Cardiac fibroblast (primary cell): ENCODE data around the gene SLC16A8.

Experiments used
- DNase-seq, 2 donors: peaks; one replicate each; pipeline versions ENCODE4 v3.0.0 to v3.0.0-alpha.2; 2010; ENCODE audit warnings: low read depth in 2 of 2
- H3K4me3 ChIP-seq, 2 donors: replicated peaks in 1 of 2; 1 replicate in 1 of 2; 2 replicates in 1 of 2; pipeline ENCODE4 v1.5.1; 2011; ENCODE audit warnings: low read depth in 2 of 2, low read length in 2 of 2, mild to moderate bottlenecking in 2 of 2, moderate library complexity in 1 of 2
- CTCF ChIP-seq: IDR thresholded peaks from one replicate; pipeline ENCODE4 v1.5.1; 2011; ENCODE audit warnings: low read depth, mild to moderate bottlenecking, low read length, inconsistent platforms

Gene SLC16A8

GRCh38 chr22:38030311-38031133 is 53.5 kb downstream of the SLC16A8 start:
- H3K4me3 ChIP-seq, result no peak overlapping the region
- TF ChIP-seq CTCF, result no peak
- no peak for DNase-seq

- no peak for DNase-seq
- no peak for TF ChIP-seq CTCF
- H3K4me3 ChIP-seq, result no peak overlapping the region
These were observed 54.1 kb downstream of the SLC16A8 start for GRCh38 chr22:38029901-38030300.

GRCh38 chr22:38029370-38029769 is 54.6 kb downstream of the SLC16A8 start:
- no peak overlapping the region for H3K4me3 ChIP-seq
- DNase-seq, result no peak
- TF ChIP-seq CTCF, result no peak

- H3K4me3 ChIP-seq, result no peak overlapping the region
- DNase-seq, result no peak
- no peak for TF ChIP-seq CTCF
These were observed 55.4 kb downstream of the SLC16A8 start for GRCh38 chr22:38028344-38029130.
